Measurements from ENCODE around the gene VTN. TPM values are rescaled to one million over a fixed set of nuclear protein-coding genes. Genes with fewer than 3 reads are reported as not detected.

Gene VTN
- total RNA-seq, 2 experiments from 2014 or later, result 0.08 to 0.12 TPM

- Mint-ChIP-seq H3K27me3 (no peaks in the 10 kb centered on the region), H3K27ac (no peak overlapping the region), H3K9me3 (no peaks in the 10 kb centered on the region), H3K4me1 (peaks cover 39% of the 10 kb centered on the region), H3K36me3 (ENCODE audit: low read depth) (peaks cover 7% of the 10 kb centered on the region), H3K4me3 (peak overlapping the region; percentile 85)
- no peak for DNase-seq
- POLR2A ChIA-PET, result no interaction called here
- CTCF ChIA-PET, result interaction anchor here (0.7 to 2.1 kb wide), 2 partner anchors 9 to 17 kb away, joined by 3 to 4 read pairs; no protein-coding TSS in a partner anchor
Measured at GRCh38 chr17:28334171-28334570, 35.9 kb downstream of the VTN start.

GRCh38 chr17:28333083-28333746 lies 36.9 kb downstream of the VTN start:
- DNase-seq, result no peak
- Mint-ChIP-seq H3K27me3 (no peaks in the 10 kb centered on the region), H3K4me1 (peaks cover 35% of the 10 kb centered on the region), H3K4me3 (peak overlapping the region; percentile 85), H3K36me3 (ENCODE audit: low read depth) (peaks cover 9% of the 10 kb centered on the region), H3K27ac (no peak overlapping the region), H3K9me3 (no peaks in the 10 kb centered on the region)
- CTCF ChIA-PET, result interaction anchor here (0.5 to 0.7 kb wide), 2 partner anchors 10 to 487 kb away, joined by 3 read pairs; no protein-coding TSS in a partner anchor
- POLR2A ChIA-PET, result no interaction called here

- H3K4me3 Mint-ChIP-seq, result no peak overlapping the region
Measured at GRCh38 chr17:28331891-28332420, 38.2 kb downstream of the VTN start.

DNA sequence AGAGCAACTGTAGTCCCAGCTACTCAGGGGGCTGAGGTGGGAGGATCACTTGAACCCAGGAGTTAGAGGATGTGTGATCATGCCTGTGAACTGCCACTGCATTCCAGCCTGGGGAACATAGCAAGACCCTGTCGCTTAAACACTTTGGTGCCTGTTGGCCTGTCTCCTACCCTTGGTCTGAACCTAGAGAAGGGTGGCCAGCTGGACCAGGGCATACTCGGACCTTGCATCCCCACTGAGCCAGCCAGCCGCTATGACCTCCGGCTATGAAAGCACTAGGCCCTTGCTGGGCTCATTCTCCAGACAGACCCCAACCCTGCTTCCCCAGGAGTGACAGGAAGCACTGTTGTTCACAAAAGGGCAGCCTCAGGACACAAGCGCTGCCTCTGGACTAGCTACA lies 39.4 kb downstream of the VTN start:
- ChIA-PET POLR2A (no interaction called here), CTCF (interaction anchor here (0.6 to 1.6 kb wide), 4 partner anchors 8 to 1223 kb away, joined by 3 to 5 read pairs (median 3); no protein-coding TSS in a partner anchor)
- H3K4me1 Mint-ChIP-seq, result peaks cover 24% of the 10 kb centered on the region
- no peak overlapping the region for H3K27ac Mint-ChIP-seq
- DNase-seq, result no peak
- peaks cover 23% of the 10 kb centered on the region for H3K36me3 Mint-ChIP-seq (ENCODE audit: low read depth)
- no peaks in the 10 kb centered on the region for H3K9me3 Mint-ChIP-seq
- no peaks in the 10 kb centered on the region for H3K27me3 Mint-ChIP-seq
- no peak overlapping the region for H3K4me3 Mint-ChIP-seq

More at GRCh38 chr17:28331891-28332420, 38.2 kb downstream of the VTN start:
- CTCF ChIA-PET, result interaction anchor here (0.7 to 1.6 kb wide), 5 partner anchors 9 to 35 kb away, joined by 3 to 4 read pairs (median 3); no protein-coding TSS in a partner anchor
- H3K4me1 Mint-ChIP-seq, result peaks cover 33% of the 10 kb centered on the region
- no peaks in the 10 kb centered on the region for H3K9me3 Mint-ChIP-seq
- H3K27ac Mint-ChIP-seq, result peak overlapping the region; percentile 16
- no peaks in the 10 kb centered on the region for H3K27me3 Mint-ChIP-seq
- DNase-seq, result no peak
- H3K36me3 Mint-ChIP-seq (ENCODE audit: low read depth), result peaks cover 16% of the 10 kb centered on the region
- POLR2A ChIA-PET, result no interaction called here

GRCh38 chr17:28328325-28328724 lies 41.8 kb downstream of the VTN start:
- no peaks in the 10 kb centered on the region for H3K9me3 Mint-ChIP-seq
- no peak overlapping the region for H3K4me3 Mint-ChIP-seq
- H3K36me3 Mint-ChIP-seq (ENCODE audit: low read depth), result peaks cover 23% of the 10 kb centered on the region
- no peak for DNase-seq
- no peak overlapping the region for H3K27ac Mint-ChIP-seq
- ChIA-PET CTCF (no interaction called here), POLR2A (no interaction called here)
- no peaks in the 10 kb centered on the region for H3K27me3 Mint-ChIP-seq
- peaks cover 7% of the 10 kb centered on the region for H3K4me1 Mint-ChIP-seq

GRCh38 chr17:28327709-28328108 lies 42.4 kb downstream of the VTN start:
- no peak overlapping the region for H3K27ac Mint-ChIP-seq
- no peaks in the 10 kb centered on the region for H3K27me3 Mint-ChIP-seq
- peaks cover 23% of the 10 kb centered on the region for H3K36me3 Mint-ChIP-seq (ENCODE audit: low read depth)
- H3K9me3 Mint-ChIP-seq, result no peaks in the 10 kb centered on the region
- DNase-seq, result no peak
- no peak overlapping the region for H3K4me3 Mint-ChIP-seq
- H3K4me1 Mint-ChIP-seq, result peaks cover 7% of the 10 kb centered on the region
- CTCF ChIA-PET, result no interaction called here
- POLR2A ChIA-PET, result no interaction called here

GRCh38 chr17:28327031-28327607 lies 43.0 kb downstream of the VTN start:
- H3K36me3 Mint-ChIP-seq (ENCODE audit: low read depth), result peaks cover 23% of the 10 kb centered on the region
- CTCF ChIA-PET, result no interaction called here
- POLR2A ChIA-PET, result no interaction called here
- DNase-seq, result no peak
- H3K4me1 Mint-ChIP-seq, result peaks cover 9% of the 10 kb centered on the region
- H3K9me3 Mint-ChIP-seq, result no peaks in the 10 kb centered on the region
- H3K4me3 Mint-ChIP-seq, result no peak overlapping the region
- no peak overlapping the region for H3K27ac Mint-ChIP-seq
- H3K27me3 Mint-ChIP-seq, result no peaks in the 10 kb centered on the region

GRCh38 chr17:28326114-28326513 lies 44.0 kb downstream of the VTN start:
- H3K27ac Mint-ChIP-seq, result no peak overlapping the region
- H3K36me3 Mint-ChIP-seq (ENCODE audit: low read depth), result peaks cover 21% of the 10 kb centered on the region
- H3K4me3 Mint-ChIP-seq, result no peak overlapping the region
- no peak for DNase-seq
- H3K4me1 Mint-ChIP-seq, result peaks cover 17% of the 10 kb centered on the region
- ChIA-PET CTCF (interaction anchor here (1.4 to 2.2 kb wide), 3 partner anchors 10 to 32 kb away, joined by 3 to 9 read pairs (median 7); partner anchors contain the start of genes IFT20, POLDIP2 and TNFAIP1), POLR2A (no interaction called here)
- no peaks in the 10 kb centered on the region for H3K9me3 Mint-ChIP-seq
- H3K27me3 Mint-ChIP-seq, result no peaks in the 10 kb centered on the region

DNA sequence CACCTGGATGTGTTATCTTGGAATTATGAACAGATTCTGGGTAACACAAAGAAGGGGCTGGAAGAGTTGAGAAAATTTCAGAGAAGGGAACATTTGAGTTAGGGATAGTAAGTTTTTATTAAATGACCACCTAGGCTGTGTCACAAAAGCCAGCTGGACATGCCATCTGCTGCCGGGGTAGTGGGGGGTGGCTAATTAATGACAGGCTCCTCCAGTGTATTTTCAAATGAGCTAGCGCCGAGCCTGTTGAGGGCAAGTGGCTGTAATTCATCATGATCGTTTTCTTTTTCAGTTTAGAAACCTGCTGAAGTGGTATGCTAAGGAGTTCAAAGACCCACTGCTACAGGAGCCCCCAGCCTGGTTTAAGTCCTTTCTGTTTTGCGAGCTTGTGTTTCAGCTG lies 44.9 kb downstream of the VTN start:
- no peak for DNase-seq
- Mint-ChIP-seq H3K27ac (no peak overlapping the region), H3K4me3 (no peak overlapping the region), H3K27me3 (no peaks in the 10 kb centered on the region), H3K9me3 (no peaks in the 10 kb centered on the region), H3K4me1 (peaks cover 25% of the 10 kb centered on the region), H3K36me3 (ENCODE audit: low read depth) (peaks cover 19% of the 10 kb centered on the region)
- CTCF ChIA-PET, result interaction anchor here (1.4 to 2.2 kb wide), 3 partner anchors 11 to 32 kb away, joined by 3 to 9 read pairs (median 7); partner anchors contain the start of genes IFT20, POLDIP2 and TNFAIP1
- POLR2A ChIA-PET, result no interaction called here

DNA sequence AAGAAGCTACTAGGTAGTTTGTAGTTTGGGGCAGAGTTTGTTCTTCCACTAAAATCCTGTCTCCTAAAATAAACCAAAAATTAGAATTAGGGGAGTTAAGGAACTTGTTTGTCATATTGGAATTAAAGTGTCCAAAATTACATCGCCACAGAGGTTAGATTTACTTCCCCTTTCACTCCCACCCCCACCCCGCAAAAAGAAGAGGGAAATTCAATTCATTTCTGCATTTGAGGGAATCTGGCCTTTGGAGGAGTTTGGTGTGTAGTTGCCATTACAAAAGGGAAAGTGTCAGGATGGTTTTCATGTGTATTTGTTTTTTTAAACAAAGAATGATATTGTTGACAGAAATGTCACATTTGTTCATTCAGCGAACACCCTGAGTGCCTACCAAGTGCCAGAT lies 45.3 kb downstream of the VTN start:
- no peak overlapping the region for H3K27ac Mint-ChIP-seq
- no peak for DNase-seq
- H3K36me3 Mint-ChIP-seq (ENCODE audit: low read depth), result peaks cover 19% of the 10 kb centered on the region
- ChIA-PET POLR2A (no interaction called here), CTCF (interaction anchor here (1.4 to 2.2 kb wide), 2 partner anchors 10 to 11 kb away, joined by 7 to 9 read pairs; partner anchors contain the start of genes IFT20 and TNFAIP1)
- peaks cover 29% of the 10 kb centered on the region for H3K4me1 Mint-ChIP-seq
- no peak overlapping the region for H3K4me3 Mint-ChIP-seq
- H3K27me3 Mint-ChIP-seq, result no peaks in the 10 kb centered on the region
- H3K9me3 Mint-ChIP-seq, result no peaks in the 10 kb centered on the region

GRCh38 chr17:28324267-28324745 lies 45.8 kb downstream of the VTN start:
- no peaks in the 10 kb centered on the region for H3K27me3 Mint-ChIP-seq
- no peak overlapping the region for H3K4me3 Mint-ChIP-seq
- DNase-seq, result no peak
- ChIA-PET CTCF (interaction anchor here (2.2 kb wide), 1 partner anchor 10 kb away, joined by 7 read pairs; no protein-coding TSS in a partner anchor), POLR2A (no interaction called here)
- H3K4me1 Mint-ChIP-seq, result peaks cover 32% of the 10 kb centered on the region
- H3K36me3 Mint-ChIP-seq (ENCODE audit: low read depth), result peaks cover 19% of the 10 kb centered on the region
- H3K9me3 Mint-ChIP-seq, result no peaks in the 10 kb centered on the region
- no peak overlapping the region for H3K27ac Mint-ChIP-seq

- peaks cover 3% of the 10 kb centered on the region for H3K36me3 Mint-ChIP-seq (ENCODE audit: low read depth)
- peaks cover 38% of the 10 kb centered on the region for H3K4me1 Mint-ChIP-seq
- H3K4me3 Mint-ChIP-seq, result peak overlapping the region; percentile 86
- no peaks in the 10 kb centered on the region for H3K27me3 Mint-ChIP-seq
- H3K9me3 Mint-ChIP-seq, result no peaks in the 10 kb centered on the region
- no peak for DNase-seq
- peak overlapping the region; percentile 46 for H3K27ac Mint-ChIP-seq
- POLR2A ChIA-PET, result no interaction called here
- CTCF ChIA-PET, result interaction anchor here (1.3 to 1.7 kb wide), 2 partner anchors 11 to 15 kb away, joined by 4 to 5 read pairs; partner anchors contain the start of genes IFT20 and TNFAIP1
Measured at GRCh38 chr17:28320215-28321061, 49.7 kb downstream of the VTN start.

All from activated CD4-positive, alpha-beta T cell treated with anti-CD3 and anti-CD28 coated beads, Interleukin-2, amount 10 ng/mL, durations not matched to agents 7 days and 5 days (primary cell).